Liver (tissue), 9 donors: ENCODE measurements around the gene B4GALT1. TPM values are rescaled to one million over a fixed set of nuclear protein-coding genes. Genes with fewer than 3 reads are reported as not detected.

Experiments used
- DNase-seq: peaks from one replicate; pipeline ENCODE4 v3.0.0-alpha.2; 2017; ENCODE audit warnings: low spot score
- H3K27ac ChIP-seq, 2 donors: one replicate each; pipeline ENCODE4 v1.7.0; 2013; ENCODE audit warnings: inconsistent platforms in 2 of 2, low read length in 2 of 2, control low read depth in 1 of 2, low read depth in 1 of 2, mild to moderate bottlenecking in 1 of 2
- H3K27me3 ChIP-seq, 4 donors: one replicate each; pipeline versions ENCODE4 v1.6.1 to v1.7.0; 2013; ENCODE audit warnings: low read length in 3 of 4, inconsistent platforms in 1 of 4, mild to moderate bottlenecking in 1 of 4, moderate library complexity in 1 of 4; ENCODE audit not compliant: control insufficient read depth in 4 of 4, insufficient read depth in 4 of 4
- H3K36me3 ChIP-seq, 4 donors: one replicate each; pipeline versions ENCODE4 v1.6.1 to v1.7.0; 2013; ENCODE audit warnings: low read length in 3 of 4, mild to moderate bottlenecking in 3 of 4, low read depth in 1 of 4, moderate library complexity in 1 of 4; ENCODE audit not compliant: control insufficient read depth in 4 of 4, insufficient read depth in 3 of 4
- H3K4me1 ChIP-seq, 4 donors: one replicate each; pipeline versions ENCODE4 v1.6.1 to v1.7.0; 2013; ENCODE audit warnings: low read length in 3 of 4, mild to moderate bottlenecking in 3 of 4, moderate library complexity in 1 of 4; ENCODE audit not compliant: control insufficient read depth in 4 of 4, insufficient read depth in 4 of 4
- H3K4me3 ChIP-seq, 3 donors: one replicate each; pipeline versions ENCODE4 v1.6.1 to v1.7.0; 2013; ENCODE audit warnings: low read length in 3 of 3, control low read depth in 1 of 3, low read depth in 1 of 3, mild to moderate bottlenecking in 1 of 3
- H3K9ac ChIP-seq, 2 donors: one replicate each; pipeline ENCODE4 v1.7.0; 2013; ENCODE audit warnings: low read length in 2 of 2, mild to moderate bottlenecking in 2 of 2, moderate library complexity in 2 of 2, control low read depth in 1 of 2, low read depth in 1 of 2
- H3K9me3 ChIP-seq, 4 donors: one replicate each; pipeline versions ENCODE4 v1.6.1 to v1.7.0; 2013; ENCODE audit warnings: low read length in 3 of 4; ENCODE audit not compliant: control insufficient read depth in 4 of 4
- ATF3 ChIP-seq: IDR thresholded peaks from 2 replicates; pipeline ENCODE4 v1.6.1; 2016; ENCODE audit warnings: antibody characterized with exemption
- CTCF ChIP-seq: fragments of 150-350 bp; IDR thresholded peaks from 2 replicates; pipeline ENCODE4 v1.5.1; 2017; ENCODE audit warnings: improper control_type of control experiment, low read depth, low read length; ENCODE audit not compliant: missing input control
- EGR1 ChIP-seq, 2 donors: IDR thresholded peaks; 2 replicates each; pipeline ENCODE4 v1.6.1; 2016 to 2018; ENCODE audit warnings: antibody characterized with exemption in 2 of 2, low read depth in 2 of 2
- FOXA1 ChIP-seq: IDR thresholded peaks from 2 replicates; pipeline ENCODE4 v1.6.1; 2016; ENCODE audit warnings: antibody characterized with exemption
- FOXA2 ChIP-seq: IDR thresholded peaks from 2 replicates; pipeline ENCODE4 v1.6.1; 2016; ENCODE audit warnings: antibody characterized with exemption
- GABPA ChIP-seq, 2 donors: IDR thresholded peaks in 1 of 2; conservative IDR thresholded peaks in 1 of 2; 2 replicates each; pipeline ENCODE4 v1.6.1; 2016; ENCODE audit warnings: antibody characterized with exemption in 2 of 2, mild to moderate bottlenecking in 1 of 2, moderate library complexity in 1 of 2
- HNF4A ChIP-seq, 2 donors: conservative IDR thresholded peaks; 2 replicates each; pipeline ENCODE4 v1.6.1; 2016; ENCODE audit warnings: antibody characterized with exemption in 2 of 2, mild to moderate bottlenecking in 2 of 2
- HNF4G ChIP-seq: IDR thresholded peaks from 2 replicates; pipeline ENCODE4 v1.6.1; 2016; ENCODE audit warnings: antibody characterized with exemption
- JUND ChIP-seq, 2 donors: IDR thresholded peaks; 2 replicates each; pipeline ENCODE4 v1.6.1; 2016; ENCODE audit warnings: antibody characterized with exemption in 2 of 2
- MAX ChIP-seq: IDR thresholded peaks from 2 replicates; pipeline ENCODE4 v1.6.1; 2016; ENCODE audit warnings: antibody characterized with exemption
- NR2F2 ChIP-seq: IDR thresholded peaks from 2 replicates; pipeline ENCODE4 v1.6.1; 2016; ENCODE audit warnings: antibody characterized with exemption
- RAD21 ChIP-seq, 2 donors: IDR thresholded peaks; 2 replicates each; pipeline ENCODE4 v1.6.1; 2016; ENCODE audit warnings: antibody characterized with exemption in 2 of 2, mild to moderate bottlenecking in 2 of 2
- REST ChIP-seq: IDR thresholded peaks from 2 replicates; pipeline ENCODE4 v1.6.1; 2016; ENCODE audit warnings: antibody characterized with exemption, mild to moderate bottlenecking
- RXRA ChIP-seq, 2 donors: IDR thresholded peaks; 2 replicates each; pipeline ENCODE4 v1.6.1; 2017 to 2018; ENCODE audit warnings: antibody characterized with exemption in 2 of 2, mild to moderate bottlenecking in 1 of 2
- SP1 ChIP-seq: IDR thresholded peaks from 2 replicates; pipeline ENCODE4 v1.6.1; 2018; ENCODE audit warnings: antibody characterized with exemption, mild to moderate bottlenecking
- TAF1 ChIP-seq: conservative IDR thresholded peaks from 2 replicates; pipeline ENCODE4 v1.6.1; 2016; ENCODE audit warnings: antibody characterized with exemption, mild to moderate bottlenecking
- YY1 ChIP-seq: IDR thresholded peaks from 2 replicates; pipeline ENCODE4 v1.6.1; 2016; ENCODE audit warnings: antibody characterized with exemption, mild to moderate bottlenecking
- ZBTB33 ChIP-seq: IDR thresholded peaks from 2 replicates; pipeline ENCODE4 v1.6.1; 2016; ENCODE audit warnings: antibody characterized with exemption
- WGBS: extraction: QIAGEN DNeasy Blood & Tissue Kit; methylation state at CpG from one replicate; pipeline ENCODE4 v1.1.7; 2013; 5-methylcytosine and 5-hydroxymethylcytosine counted together
- polyA plus RNA-seq, 2 donors: library from polyadenylated mRNA; stranded (reverse) in 1 of 2; unstranded in 1 of 2; fragments of 200-250 nt in 1 of 2; fragments of >200 nt in 1 of 2; fragmentation: Nextera tagmentation in 1 of 2; extraction: Ambion mirVana in 1 of 2; gene quantifications; one replicate each; pipeline versions ENCODE4 v1.2.1 to v1.2.3, GENCODE V29; 2013 to 2015
- total RNA-seq, 2 donors: library from RNA; depleted of rRNA; stranded (reverse); fragments of >200 nt; gene quantifications; one replicate each; pipeline ENCODE4 v1.2.3, GENCODE V29; 2014
- donor health status: healthy.
- donor health status: healthy.
- donor health status: healthy.
- donor health status: healthy.
- donor health status: healthy.

Gene B4GALT1
- total and polyA plus RNA-seq, 4 donors, result 25.9 to 59.8 (median 42.7) TPM

- peaks cover 3 to 11% (median 9%) of the 10 kb centered on the region in 4 donors for H3K4me1 ChIP-seq
- H3K9me3 ChIP-seq, result no peaks in the 10 kb centered on the region
- H3K27ac ChIP-seq, result no peak overlapping the region
- no peak for DNase-seq
- TF ChIP-seq SP1, result no peak
- no peak for TF ChIP-seq FOXA2
- no peak for TF ChIP-seq JUND (IDR thresholded peaks at IDR 0.05)
- no peak for TF ChIP-seq RAD21 (IDR thresholded peaks at IDR 0.05)
- TF ChIP-seq GABPA (IDR thresholded peaks at IDR 0.05 in 1 of 2, conservative IDR thresholded peaks at IDR 0.05 in 1 of 2), result no peak
- TF ChIP-seq CTCF, result no peak
- TF ChIP-seq YY1, result no peak
- no peak for TF ChIP-seq HNF4A (conservative IDR thresholded peaks at IDR 0.05)
- no peak for TF ChIP-seq ATF3
- no peak for TF ChIP-seq TAF1
- TF ChIP-seq EGR1 (IDR thresholded peaks at IDR 0.05; ENCODE audit: low read depth in 2 of 2), result no peak
- no peak overlapping the region for H3K9ac ChIP-seq
- H3K36me3 ChIP-seq, result peaks cover 11 to 63% (median 45%) of the 10 kb centered on the region in 4 donors
- no peaks in the 10 kb centered on the region for H3K27me3 ChIP-seq
- H3K4me3 ChIP-seq, result no peak overlapping the region
- WGBS, result 88% methylated on average over 3 of the region's 3 CpGs
Observed at GRCh38 chr9:33125461-33125860, 41.7 kb downstream of the B4GALT1 start.

GRCh38 chr9:33124751-33125381 is 42.3 kb downstream of the B4GALT1 start:
- WGBS, result 88% methylated on average over 9 of the region's 9 CpGs
- H3K27me3 ChIP-seq, result no peaks in the 10 kb centered on the region
- TF ChIP-seq RAD21 (IDR thresholded peaks at IDR 0.05), result peak; percentile 5 to 27
- TF ChIP-seq EGR1 (IDR thresholded peaks at IDR 0.05; ENCODE audit: low read depth in 2 of 2), result no peak
- no peaks in the 10 kb centered on the region for H3K9me3 ChIP-seq
- no peak overlapping the region for H3K27ac ChIP-seq
- no peak overlapping the region for H3K4me3 ChIP-seq
- peaks cover 11 to 62% (median 49%) of the 10 kb centered on the region in 4 donors for H3K36me3 ChIP-seq
- peaks cover 1 to 5% (median 3%) of the 10 kb centered on the region in 4 donors for H3K4me1 ChIP-seq
- H3K9ac ChIP-seq, result no peak overlapping the region
- no peak for DNase-seq

GRCh38 chr9:33124046-33124445 is 43.1 kb downstream of the B4GALT1 start:
- Histone ChIP-seq H3K4me3 (no peak overlapping the region), H3K9ac (no peak overlapping the region), H3K36me3 (peaks cover 8 to 65% (median 48%) of the 10 kb centered on the region in 4 donors), H3K9me3 (no peaks in the 10 kb centered on the region), H3K4me1 (peaks cover 0 to 1% (median 0%) of the 10 kb centered on the region in 4 donors), H3K27me3 (no peaks in the 10 kb centered on the region), H3K27ac (no peak overlapping the region)
- 93% methylated on average over 5 of the region's 5 CpGs for WGBS
- DNase-seq, result no peak
- no peak for TF ChIP-seq JUND (IDR thresholded peaks at IDR 0.05)
- TF ChIP-seq NR2F2, result no peak
- TF ChIP-seq FOXA1, result no peak
- TF ChIP-seq MAX, result no peak
- no peak for TF ChIP-seq RXRA (IDR thresholded peaks at IDR 0.05)
- TF ChIP-seq FOXA2, result no peak
- no peak for TF ChIP-seq YY1
- TF ChIP-seq TAF1, result no peak
- no peak for TF ChIP-seq HNF4G
- TF ChIP-seq GABPA (IDR thresholded peaks at IDR 0.05 in 1 of 2, conservative IDR thresholded peaks at IDR 0.05 in 1 of 2), result no peak
- TF ChIP-seq ZBTB33, result no peak
- TF ChIP-seq RAD21 (IDR thresholded peaks at IDR 0.05), result no peak
- TF ChIP-seq REST, result no peak
- TF ChIP-seq ATF3, result no peak
- TF ChIP-seq EGR1 (IDR thresholded peaks at IDR 0.05; ENCODE audit: low read depth in 2 of 2), result no peak
